GM10248 (cell line): ENCODE data around the gene SHFL.

Experiments
- CTCF ChIA-PET: fragments of 300-600 bp; sonication (Branson Sonifier 250); formaldehyde crosslinking; extraction: SDS; loops from one replicate; lab custom pipeline; 2021; ENCODE audit warnings: antibody characterized with exemption; lab: Yijun Ruan, JAX
- POLR2A ChIA-PET: fragments of 350-650 bp; sonication (Branson Sonifier 250); formaldehyde crosslinking; extraction: SDS; loops from one replicate; lab custom pipeline; 2020; ENCODE audit warnings: antibody characterized with exemption; lab: Yijun Ruan, JAX
- DNase-seq: peaks from one replicate; pipeline ENCODE4 v3.0.0; 2012; ENCODE audit errors: extremely low spot score
- TF ChIP-seq, protein P1 (sequence below): IDR thresholded peaks from 2 replicates; pipeline ENCODE4 v1.5.1; 2012; ENCODE audit warnings: mild to moderate bottlenecking, low read depth; ENCODE audit errors: extremely low read depth, missing control alignments, control extremely low read depth

The SHFL gene

DNA sequence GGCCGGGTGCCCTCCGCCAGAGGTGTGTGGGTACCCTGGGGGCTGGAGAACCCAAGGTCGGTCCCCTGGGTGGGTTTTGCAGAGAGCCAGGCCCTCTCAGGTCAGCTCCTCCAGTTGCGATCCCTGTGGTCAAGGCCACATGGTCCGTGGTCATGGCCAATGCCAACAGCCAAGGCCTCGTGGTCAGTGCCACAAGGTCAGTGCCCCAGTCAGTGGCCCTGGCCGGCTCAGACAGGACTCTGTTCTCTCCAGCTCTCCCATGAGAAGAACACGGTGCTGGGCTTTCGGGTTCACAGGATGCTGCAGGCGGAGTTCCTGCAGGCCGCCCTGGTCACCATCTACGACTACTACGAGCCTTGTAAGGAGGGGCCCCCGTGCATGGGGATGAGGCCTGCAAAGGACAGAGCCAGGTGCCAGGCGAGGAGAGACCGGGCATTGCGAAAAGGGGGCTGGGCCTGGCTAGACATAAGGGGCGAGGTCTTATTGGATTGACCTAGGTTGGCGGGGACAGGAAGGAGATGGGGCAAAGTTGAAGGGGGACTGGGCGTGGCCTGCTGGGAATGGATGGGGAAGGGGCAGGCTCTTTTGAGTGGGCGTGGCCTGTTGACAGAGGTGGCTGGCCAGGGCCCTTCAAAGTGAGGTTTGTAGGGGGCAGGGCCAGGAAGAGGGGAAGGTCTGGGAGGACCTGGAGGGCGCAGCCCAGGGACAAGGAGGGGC lies 15.2 kb upstream of the SHFL start:
- TF ChIP-seq, protein P1, sequence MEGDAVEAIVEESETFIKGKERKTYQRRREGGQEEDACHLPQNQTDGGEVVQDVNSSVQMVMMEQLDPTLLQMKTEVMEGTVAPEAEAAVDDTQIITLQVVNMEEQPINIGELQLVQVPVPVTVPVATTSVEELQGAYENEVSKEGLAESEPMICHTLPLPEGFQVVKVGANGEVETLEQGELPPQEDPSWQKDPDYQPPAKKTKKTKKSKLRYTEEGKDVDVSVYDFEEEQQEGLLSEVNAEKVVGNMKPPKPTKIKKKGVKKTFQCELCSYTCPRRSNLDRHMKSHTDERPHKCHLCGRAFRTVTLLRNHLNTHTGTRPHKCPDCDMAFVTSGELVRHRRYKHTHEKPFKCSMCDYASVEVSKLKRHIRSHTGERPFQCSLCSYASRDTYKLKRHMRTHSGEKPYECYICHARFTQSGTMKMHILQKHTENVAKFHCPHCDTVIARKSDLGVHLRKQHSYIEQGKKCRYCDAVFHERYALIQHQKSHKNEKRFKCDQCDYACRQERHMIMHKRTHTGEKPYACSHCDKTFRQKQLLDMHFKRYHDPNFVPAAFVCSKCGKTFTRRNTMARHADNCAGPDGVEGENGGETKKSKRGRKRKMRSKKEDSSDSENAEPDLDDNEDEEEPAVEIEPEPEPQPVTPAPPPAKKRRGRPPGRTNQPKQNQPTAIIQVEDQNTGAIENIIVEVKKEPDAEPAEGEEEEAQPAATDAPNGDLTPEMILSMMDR, result no peak
- ChIA-PET CTCF (no interaction called here), POLR2A (no interaction called here)
- no peak for DNase-seq

DNA sequence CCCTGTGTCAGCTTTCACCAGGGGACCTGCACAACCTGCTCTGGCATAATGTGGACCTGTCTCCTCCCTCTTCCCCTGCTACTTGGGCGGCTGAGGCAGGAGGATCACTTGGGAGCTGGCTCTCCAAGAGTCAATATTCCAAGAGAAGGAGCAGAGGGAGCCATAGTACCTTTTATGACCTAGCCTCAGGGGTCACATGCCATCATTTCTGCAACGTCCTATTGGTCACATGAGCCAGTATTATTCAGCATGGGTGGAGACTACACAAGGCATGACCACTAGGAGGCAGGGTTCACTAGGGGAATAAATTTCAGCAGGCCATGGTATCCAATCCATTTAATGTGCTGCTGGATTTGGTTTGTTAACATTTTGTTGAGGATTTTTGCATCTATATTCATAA lies 12.0 kb upstream of the SHFL start:
- TF ChIP-seq, protein P1, result peak; percentile 21
- ChIA-PET POLR2A (no interaction called here), CTCF (interaction anchor here (1.4 to 2.8 kb wide), 3 partner anchors 39 to 116 kb away, joined by 3 to 12 read pairs (median 7); no protein-coding TSS in a partner anchor)
- DNase-seq, result peak; percentile 46

GRCh38 chr19:10076535-10076934 lies 9.6 kb upstream of the SHFL start:
- no peak for DNase-seq
- POLR2A ChIA-PET, result no interaction called here
- CTCF ChIA-PET, result no interaction called here
- TF ChIP-seq, protein P1, result no peak

GRCh38 chr19:10078329-10078728 lies 7.8 kb upstream of the SHFL start:
- no peak for DNase-seq
- TF ChIP-seq, protein P1, result no peak
- POLR2A ChIA-PET, result no interaction called here
- CTCF ChIA-PET, result no interaction called here

DNA sequence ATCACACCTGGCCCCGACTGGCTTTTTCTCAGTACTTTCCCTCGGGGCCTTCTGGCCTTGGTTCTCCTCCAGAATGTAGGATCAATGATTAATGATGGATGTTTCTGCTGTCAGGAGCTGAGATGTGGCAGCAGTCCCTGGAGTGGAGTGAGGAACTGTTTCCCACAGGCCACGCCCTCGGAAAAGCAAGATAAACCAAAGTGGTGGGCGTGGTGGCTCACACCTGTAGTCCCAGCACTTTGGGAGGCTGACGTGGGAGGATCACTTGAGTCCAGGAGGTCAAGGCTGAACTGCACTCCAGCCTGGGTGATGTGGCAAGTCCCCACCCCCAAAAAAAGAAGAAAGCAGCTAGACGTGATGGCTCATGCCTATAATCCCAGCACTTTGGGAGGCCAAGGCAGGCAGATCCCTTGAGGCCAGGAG lies 7.1 kb upstream of the SHFL start:
- CTCF ChIA-PET, result interaction anchor here (1.0 kb wide), 1 partner anchor 52 kb away, joined by 4 read pairs; no protein-coding TSS in a partner anchor
- TF ChIP-seq, protein P1, result no peak
- no peak for DNase-seq
- POLR2A ChIA-PET, result no interaction called here

DNA sequence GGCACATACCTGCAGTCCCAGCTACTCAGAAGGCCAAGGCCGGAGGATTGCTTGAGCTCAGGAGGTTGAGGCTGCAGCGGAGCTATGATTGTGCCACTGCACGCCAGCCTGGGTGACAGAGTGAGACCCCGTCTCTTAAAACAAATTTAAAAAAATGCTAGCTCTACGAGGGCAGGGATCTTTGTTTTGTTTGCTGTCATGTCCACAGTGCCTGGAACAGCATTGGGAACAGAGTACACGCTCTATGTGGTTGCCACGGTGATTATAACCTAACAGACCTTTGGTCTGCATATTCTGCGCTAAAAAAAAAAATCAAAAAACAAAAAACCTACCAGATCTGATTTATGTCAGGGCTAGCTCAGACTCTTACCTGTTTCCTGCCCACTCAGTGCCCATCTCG lies 2.2 kb upstream of the SHFL start:
- POLR2A ChIA-PET, result no interaction called here
- no peak for DNase-seq
- TF ChIP-seq, protein P1, result no peak
- CTCF ChIA-PET, result interaction anchor here (1.4 to 1.8 kb wide), 3 partner anchors 12 to 166 kb away, joined by 3 to 6 read pairs (median 3); no protein-coding TSS in a partner anchor
